GM12878 (cell line): Measurements from ENCODE around the gene SELENBP1. TPM values are rescaled to one million over a fixed set of nuclear protein-coding genes. Genes with fewer than 3 reads are reported as not detected.

Experiments
- ATAC-seq: fragments of 200-7000 bp; cut with Tn5 transposase; 3 replicates; pipeline ENCODE4 v1.9.1; 2020; ENCODE audit warnings: mild to moderate bottlenecking, moderate library complexity
- BruUV-seq: library from RNA; stranded (reverse); fragments of 400-500 nt; replicated peaks from 2 replicates; lab custom pipeline; 2021; lab: Mats Ljungman, UMichigan
- CTCF ChIA-PET: fragments of 300-600 bp; sonication (Branson Sonifier 250); formaldehyde crosslinking; extraction: SDS; loops from one replicate; lab custom pipeline; 2021; ENCODE audit warnings: inconsistent platforms; lab: Yijun Ruan, JAX
- POLR2A ChIA-PET: fragments of 350-600 bp; formaldehyde crosslinking; extraction: SDS; loops from one replicate; lab custom pipeline; 2021; ENCODE audit warnings: inconsistent platforms; lab: Charles Lee
- RAD21 ChIA-PET: fragments of 300-600 bp; sonication (Branson Sonifier 250); formaldehyde crosslinking; loops from one replicate; lab custom pipeline; 2023; ENCODE audit warnings: antibody characterized with exemption; ENCODE audit not compliant: unreplicated experiment; lab: Charles Lee
- SMC1A ChIA-PET: fragments of 300-600 bp; sonication (Branson Sonifier 250); formaldehyde crosslinking; loops from one replicate; lab custom pipeline; 2023; ENCODE audit not compliant: unreplicated experiment, uncharacterized antibody; lab: Charles Lee
- DNase-seq: peaks from one replicate; pipeline ENCODE4 v3.0.0-alpha.2; 2011; ENCODE audit warnings: low read depth, low spot score
- FAIRE-seq: peaks from 3 replicates; lab custom pipeline; 2011; peaks lifted over from hg19 to GRCh38; lab: Jason Lieb, UNC
- H2AFZ ChIP-seq: 2 replicates; pipeline ENCODE4 v1.6.0; 2011; ENCODE audit warnings: low read depth, low read length, control low read depth; ENCODE audit not compliant: control insufficient read depth
- H3K27ac ChIP-seq: 2 replicates; pipeline ENCODE4 v1.5.1; 2011; ENCODE audit warnings: control low read depth; ENCODE audit not compliant: control insufficient read depth, insufficient read depth
- H3K27me3 ChIP-seq, 2 experiments: replicated peaks in 1 of 2; 2 replicates each; pipeline versions ENCODE4 v1.6.0 to v1.6.1; 2011; ENCODE audit warnings: low read length in 1 of 2; ENCODE audit not compliant: control insufficient read depth in 2 of 2, insufficient read depth in 2 of 2
- H3K36me3 ChIP-seq, 2 experiments: 2 replicates each; pipeline ENCODE4 v1.5.1; 2011; ENCODE audit warnings: low read length in 1 of 2; ENCODE audit not compliant: control insufficient read depth in 2 of 2, insufficient read depth in 2 of 2
- H3K4me1 ChIP-seq: 2 replicates; pipeline ENCODE4 v1.6.1; 2011; ENCODE audit warnings: mild to moderate bottlenecking, low read length, moderate library complexity, mixed read lengths; ENCODE audit not compliant: control insufficient read depth, insufficient read depth
- H3K4me2 ChIP-seq: 2 replicates; pipeline ENCODE4 v1.6.0; 2011; ENCODE audit warnings: control low read depth; ENCODE audit not compliant: control insufficient read depth, insufficient read depth
- H3K4me3 ChIP-seq: fragments of 200-600 bp; sonication (generic); 2 replicates; pipeline ENCODE4 v1.5.1; 2016
- H3K79me2 ChIP-seq: 2 replicates; pipeline ENCODE4 v1.6.0; 2011; ENCODE audit warnings: low read length; ENCODE audit not compliant: control insufficient read depth, insufficient read depth
- H3K9ac ChIP-seq: 2 replicates; pipeline ENCODE4 v1.8.0; 2011; ENCODE audit warnings: low read length, control low read depth, mixed read lengths; ENCODE audit not compliant: control insufficient read depth, insufficient read depth
- H3K9me3 ChIP-seq: replicated peaks from 3 replicates; pipeline ENCODE4 v1.5.1; 2011; ENCODE audit warnings: mild to moderate bottlenecking, low read length; ENCODE audit not compliant: control insufficient read depth, insufficient read depth
- H4K20me1 ChIP-seq: 2 replicates; pipeline ENCODE4 v1.6.0; 2011; ENCODE audit not compliant: control insufficient read depth, insufficient read depth
- BRCA1 ChIP-seq: IDR thresholded peaks from 2 replicates; pipeline ENCODE4 v1.6.1; 2011; ENCODE audit warnings: low read depth, low read length, improper control_type of control experiment
- E4F1 ChIP-seq: fragments of 450-650 bp; IDR thresholded peaks from 2 replicates; pipeline ENCODE4 v1.6.1; 2018; ENCODE audit warnings: borderline replicate concordance, mild to moderate bottlenecking; ENCODE audit not compliant: partially characterized antibody
- NFYB ChIP-seq: IDR thresholded peaks from 2 replicates; pipeline ENCODE4 v1.6.1; 2011; ENCODE audit warnings: low read depth, mild to moderate bottlenecking, low read length, improper control_type of control experiment, moderate library complexity; ENCODE audit not compliant: insufficient read depth
- SUZ12 ChIP-seq: fragments of 200-600 bp; sonication (generic); IDR thresholded peaks from one replicate; pipeline ENCODE4 v1.6.1; 2018; ENCODE audit warnings: antibody characterized with exemption, mild to moderate bottlenecking; ENCODE audit not compliant: unreplicated experiment
- TBL1XR1 ChIP-seq: IDR thresholded peaks from 2 replicates; pipeline ENCODE4 v1.6.1; 2012; ENCODE audit warnings: low read depth, low read length, improper control_type of control experiment
- TCF3 ChIP-seq: IDR thresholded peaks from 2 replicates; pipeline ENCODE4 v1.6.1; 2012; ENCODE audit warnings: low read depth, mild to moderate bottlenecking, low read length, borderline replicate concordance; ENCODE audit not compliant: insufficient read depth
- ZNF217 ChIP-seq: fragments of 450-650 bp; IDR thresholded peaks from 2 replicates; pipeline ENCODE4 v1.6.1; 2017; ENCODE audit warnings: antibody characterized with exemption, mild to moderate bottlenecking
- ZNF592 ChIP-seq: fragments of 450-650 bp; IDR thresholded peaks from 2 replicates; pipeline ENCODE4 v1.6.1; 2017; ENCODE audit warnings: mild to moderate bottlenecking, moderate library complexity
- WGBS: methylation state at CpG from one replicate; pipeline ENCODE4 v1.1.6; 2016; ENCODE audit warnings: low lambda C conversion rate; ENCODE audit not compliant: insufficient replicate concordance, insufficient coverage; ENCODE audit errors: missing lambda C conversion rate; 5-methylcytosine and 5-hydroxymethylcytosine counted together
- in situ Hi-C: fragments of 300-500 bp; cut with MboI; formaldehyde crosslinking; loops from 9 replicates; pipeline ENCODE4 v1.14.3; 2018; ENCODE audit warnings: mixed read lengths
- intact Hi-C: fragments of 100-400 bp; cut with micrococcal nuclease; formaldehyde crosslinking; loops from one replicate; pipeline ENCODE4 v1.14.2; 2022; ENCODE audit not compliant: unreplicated experiment
- polyA plus RNA-seq, 11 experiments: library from polyadenylated mRNA; depleted of rRNA in 4 of 11; unstranded in 6 of 11; stranded (reverse) in 5 of 11; fragments of >200 nt; fragmentation: Nextera tagmentation in 4 of 11; fragmentation: Illumina TruSeq in 1 of 11; extraction: Ambion mirVana in 4 of 11; extraction: Trizol in 1 of 11; gene quantifications; 1 replicate in 1 of 11; 2 replicates in 10 of 11; pipeline versions ENCODE4 v1.2.1 to v1.2.3, GENCODE V29; 2011 to 2016; ENCODE audit warnings: inconsistent platforms in 2 of 11, missing spikeins in 2 of 11, low read depth in 1 of 11
- total RNA-seq, 4 experiments: library from RNA; depleted of rRNA in 3 of 4; stranded (reverse); fragments of >200 nt in 3 of 4; fragmentation: Illumina TruSeq in 1 of 4; extraction: Trizol in 1 of 4; gene quantifications; 2 replicates each; pipeline versions ENCODE4 v1.2.1 to v1.2.3, GENCODE V29; 2013 to 2021

Gene SELENBP1
- total and polyA plus RNA-seq, 10 of the 15 experiments (the other 5 are each of a cell fraction or from before 2014, with no cell fraction given) = 0.41 TPM; not detected in 9

- no peak for TF ChIP-seq E4F1
- no peak for TF ChIP-seq TBL1XR1
- TF ChIP-seq ZNF592 = no peak
- TF ChIP-seq BRCA1 = no peak
- TF ChIP-seq ZNF217 = no peak
- no peak for TF ChIP-seq SUZ12
- TF ChIP-seq NFYB = no peak
- TF ChIP-seq TCF3 = no peak
- Histone ChIP-seq H3K9ac (no peak overlapping the region), H3K27ac (no peak overlapping the region), H3K27me3 (no peaks in the 10 kb centered on the region), H3K79me2 (peaks cover 3% of the 10 kb centered on the region; the same call in 1 of the 2 replicates), H2AFZ (no peak overlapping the region), H3K4me3 (no peak overlapping the region), H3K9me3 (no peaks in the 10 kb centered on the region), H3K4me2 (no peak overlapping the region), H4K20me1 (no peaks in the 10 kb centered on the region), H3K4me1 (peaks cover 1% of the 10 kb centered on the region; the same call in 1 of the 2 replicates), H3K36me3 (peaks cover 17 to 53% of the 10 kb centered on the region in 2 experiments)
- intact Hi-C loops (no loop called here), in situ Hi-C loops (no loop called here)
- FAIRE-seq (no peak), ATAC-seq (no peak), DNase-seq (no peak)
- SMC1A ChIA-PET = interaction anchor here (1.3 kb wide), 1 partner anchor 12 kb away, joined by 5 read pairs; no protein-coding TSS in a partner anchor
- RAD21 ChIA-PET = interaction anchor here (0.5 to 0.8 kb wide), 2 partner anchors 12 to 121 kb away, joined by 3 read pairs; no protein-coding TSS in a partner anchor
- CTCF ChIA-PET = interaction anchor here (0.7 to 2.1 kb wide), 3 partner anchors 10 to 65 kb away, joined by 3 to 7 read pairs (median 6); no protein-coding TSS in a partner anchor
- BruUV-seq = no TSS peak
- WGBS = 91% methylated on average over 8 of the region's 8 CpGs
- POLR2A ChIA-PET = interaction anchor here (0.5 to 1.5 kb wide), 4 partner anchors 36 to 1337 kb away, joined by 3 to 4 read pairs (median 3); no protein-coding TSS in a partner anchor
These were observed 33.7 kb upstream of the SELENBP1 start for GRCh38 chr1:151406176-151406575.
